HepG2 (cell line): Measurements from ENCODE around the gene SELENOS. TPM values are rescaled to one million over a fixed set of nuclear protein-coding genes. Genes with fewer than 3 reads are reported as not detected.

Experiments
- ARID3A ChIP-seq: IDR thresholded peaks from 2 replicates; pipeline ENCODE4 v1.6.1; 2012; ENCODE audit warnings: low read depth, low read length, improper control_type of control experiment
- BRF2 ChIP-seq: sonication (generic); formaldehyde crosslinking; IDR thresholded peaks from 2 replicates; pipeline ENCODE4 v1.8.1; 2022; ENCODE audit warnings: mild to moderate bottlenecking, missing genetic modification reagents
- GABPA ChIP-seq, 2 experiments: IDR thresholded peaks; 2 replicates each; pipeline ENCODE4 v1.6.1; 2011 to 2016; ENCODE audit warnings: low read depth in 2 of 2, low read length in 1 of 2, missing biosample characterization in 1 of 2, missing genetic modification characterization in 1 of 2
- JUN ChIP-seq: sonication (generic); formaldehyde crosslinking; IDR thresholded peaks from 2 replicates; pipeline ENCODE4 v1.4.0; 2020; ENCODE audit warnings: mild to moderate bottlenecking, missing genetic modification reagents
- KAT8 ChIP-seq: IDR thresholded peaks from 2 replicates; pipeline ENCODE4 v1.6.1; 2016; ENCODE audit warnings: missing genetic modification reagents, missing compliant biosample characterization
- KDM6A ChIP-seq: IDR thresholded peaks from 2 replicates; pipeline ENCODE4 v1.6.1; 2016; ENCODE audit warnings: low read depth
- MLX ChIP-seq: IDR thresholded peaks from 2 replicates; pipeline ENCODE4 v1.6.1; 2016
- NCOA2 ChIP-seq: sonication (generic); formaldehyde crosslinking; IDR thresholded peaks from 2 replicates; pipeline ENCODE4 v1.8.0; 2022; ENCODE audit warnings: inconsistent platforms
- NFE2L2 ChIP-seq: fragments of 150-350 bp; IDR thresholded peaks from 2 replicates; pipeline ENCODE4 v1.6.1; 2014; ENCODE audit warnings: low read length
- NFKBIZ ChIP-seq: IDR thresholded peaks from 2 replicates; pipeline ENCODE4 v1.6.1; 2018; ENCODE audit warnings: missing genetic modification reagents, missing compliant biosample characterization
- NRL ChIP-seq: sonication (generic); formaldehyde crosslinking; IDR thresholded peaks from 2 replicates; pipeline ENCODE4 v1.5.0; 2020; ENCODE audit warnings: missing genetic modification reagents, mild to moderate bottlenecking, moderate library complexity, borderline replicate concordance
- PTBP1 ChIP-seq: fragments of 200-400 bp; formaldehyde crosslinking; IDR thresholded peaks from 2 replicates; pipeline ENCODE4 v1.6.1; 2018; ENCODE audit warnings: low read length, low read depth; ENCODE audit not compliant: poor library complexity, severe bottlenecking
- REL ChIP-seq: sonication (generic); formaldehyde crosslinking; conservative IDR thresholded peaks from 2 replicates; pipeline ENCODE4 v1.8.0; 2022; ENCODE audit warnings: mild to moderate bottlenecking, missing genetic modification reagents, moderate library complexity
- SP140L ChIP-seq: sonication (generic); formaldehyde crosslinking; IDR thresholded peaks from 2 replicates; pipeline ENCODE4 v1.4.0; 2020; ENCODE audit warnings: missing genetic modification reagents, borderline replicate concordance
- SSRP1 ChIP-seq: IDR thresholded peaks from 2 replicates; pipeline ENCODE4 v1.6.1; 2016; ENCODE audit warnings: control low read depth
- TBL1XR1 ChIP-seq: fragments of 150-350 bp; IDR thresholded peaks from 2 replicates; pipeline ENCODE4 v1.6.1; 2014; ENCODE audit warnings: borderline replicate concordance, low read length; ENCODE audit not compliant: partially characterized antibody
- ZBTB10 ChIP-seq: sonication (generic); formaldehyde crosslinking; IDR thresholded peaks from 2 replicates; pipeline ENCODE4 v1.4.0; 2020; ENCODE audit warnings: missing genetic modification reagents, borderline replicate concordance
- ZFP1 ChIP-seq: IDR thresholded peaks from 2 replicates; pipeline ENCODE4 v1.6.1; 2016
- ZNF619 ChIP-seq: sonication (generic); formaldehyde crosslinking; IDR thresholded peaks from 2 replicates; pipeline ENCODE4 v1.4.0; 2020; ENCODE audit warnings: mild to moderate bottlenecking, missing genetic modification reagents
- ZNF670 ChIP-seq: sonication (generic); formaldehyde crosslinking; IDR thresholded peaks from 2 replicates; pipeline ENCODE4 v1.8.0; 2022; ENCODE audit warnings: mild to moderate bottlenecking, missing genetic modification reagents, borderline replicate concordance
- ZNF784 ChIP-seq: sonication (generic); formaldehyde crosslinking; IDR thresholded peaks from 2 replicates; pipeline ENCODE4 v1.5.1; 2020; ENCODE audit warnings: missing genetic modification reagents, mild to moderate bottlenecking, borderline replicate concordance
- polyA plus RNA-seq, 8 experiments: library from polyadenylated mRNA; depleted of rRNA in 3 of 8; stranded (reverse) in 7 of 8; unstranded in 1 of 8; fragments of >200 nt; fragmentation: Illumina TruSeq in 4 of 8; extraction: Trizol in 4 of 8; gene quantifications; 2 replicates each; pipeline versions ENCODE4 v1.2.1 to v1.2.3, GENCODE V29; 2011 to 2016; ENCODE audit warnings: low read depth in 4 of 8, missing spikeins in 1 of 8, mixed read lengths in 1 of 8; ENCODE audit not compliant: insufficient read depth in 1 of 8
- total RNA-seq, 5 experiments: library from RNA; depleted of rRNA; stranded (reverse); fragments of >200 nt; fragmentation: Illumina TruSeq; extraction: Trizol; gene quantifications; 2 replicates each; pipeline ENCODE4 v1.2.3, GENCODE V29; 2016; ENCODE audit warnings: low read depth in 1 of 5

SELENOS gene
- total and polyA plus RNA-seq, 2 of the 13 experiments (the other 11 are each of a cell fraction or from before 2014, with no cell fraction given), result 63.0 to 66.1 TPM

- TF ChIP-seq ZBTB10 (CRISPR knock-in tag), result 0 out of 2 replicates have a peak, but pooled peaks have one; percentile 50
- TF ChIP-seq KAT8, result peak; percentile 46; the same call in 1 of the 2 replicates
- no peak for TF ChIP-seq ZNF670 (CRISPR knock-in tag)
- TF ChIP-seq SSRP1 (CRISPR knock-in tag), result no peak
- TF ChIP-seq ZNF784 (CRISPR knock-in tag), result no peak
- TF ChIP-seq ZNF619 (CRISPR knock-in tag), result peak; percentile 70; the same call in 1 of the 2 replicates
- TF ChIP-seq NRL (CRISPR knock-in tag), result no peak; the same call in 1 of the 2 replicates
- TF ChIP-seq KDM6A, result no peak
- no peak for TF ChIP-seq REL (CRISPR knock-in tag)
- TF ChIP-seq BRF2 (CRISPR knock-in tag), result 0 out of 2 replicates have a peak, but pooled peaks have one; percentile 49
- no peak for TF ChIP-seq NCOA2 (CRISPR knock-in tag)
- no peak for TF ChIP-seq TBL1XR1
- TF ChIP-seq ZFP1, result no peak
- no peak for TF ChIP-seq MLX
- TF ChIP-seq ARID3A, result no peak
- no peak for TF ChIP-seq JUN (CRISPR knock-in tag)
- peak; percentile 70 for TF ChIP-seq GABPA (IDR thresholded peaks at IDR 0.05; ENCODE audit: low read depth, low read length)
- TF ChIP-seq GABPA (CRISPR knock-in tag; IDR thresholded peaks at IDR 0.05; ENCODE audit: low read depth), result no peak
- no peak for TF ChIP-seq SP140L
- TF ChIP-seq PTBP1, result no peak
- no peak for TF ChIP-seq NFKBIZ (CRISPR knock-in tag)
- no peak for TF ChIP-seq NFE2L2
These were observed at the start of gene SELENOS (continued) for GRCh38 chr15:101277038-101277822.
